Activated naive CD4-positive, alpha-beta T cell treated with anti-CD3 and anti-CD28 coated beads for 36 hours (primary cell): ENCODE measurements around the gene PRAMEF12. TPM values are rescaled to one million over a fixed set of nuclear protein-coding genes. Genes with fewer than 3 reads are reported as not detected.
"Not testable (repeated sequence)": the region's sequence is repeated elsewhere in the genome, so short reads cannot be mapped to it uniquely, and the experiment has no call there.

ENCODE experiments used
- CTCF ChIA-PET: fragments of 350-600 bp; sonication (Branson Sonifier 250); formaldehyde crosslinking; loops from one replicate; lab custom pipeline; 2021; ENCODE audit warnings: antibody characterized with exemption; lab: Charles Lee
- DNase-seq: peaks from one replicate; pipeline ENCODE4 v3.0.0-alpha.2; 2020
- H3K27ac Mint-ChIP-seq: one replicate; pipeline ENCODE4 v1.8.0; 2021; ENCODE audit warnings: mild to moderate bottlenecking, mixed read lengths
- H3K27me3 Mint-ChIP-seq: one replicate; pipeline ENCODE4 v1.8.0; 2021; ENCODE audit warnings: low read depth, mixed read lengths
- H3K36me3 Mint-ChIP-seq: one replicate; pipeline ENCODE4 v1.8.0; 2021; ENCODE audit warnings: low read depth, mixed read lengths
- H3K4me1 Mint-ChIP-seq: one replicate; pipeline ENCODE4 v1.8.0; 2021; ENCODE audit warnings: low read depth, mixed read lengths
- H3K4me3 Mint-ChIP-seq: one replicate; pipeline ENCODE4 v1.8.0; 2021; ENCODE audit warnings: mild to moderate bottlenecking, moderate library complexity, mixed read lengths
- H3K9me3 Mint-ChIP-seq: one replicate; pipeline ENCODE4 v1.8.0; 2021; ENCODE audit warnings: mixed read lengths
- intact Hi-C: fragments of 100-400 bp; cut with micrococcal nuclease; formaldehyde crosslinking; loops from one replicate; pipeline ENCODE4 v1.15.1; 2023
- total RNA-seq, 2 experiments: library from RNA; stranded (reverse); gene quantifications; one replicate each; pipeline ENCODE4 v1.2.3, GENCODE V29; 2021

The PRAMEF12 gene
- not detected for total RNA-seq

GRCh38 chr1:12773438-12773837 lies at the start of gene PRAMEF12:
Gene PRAMEF12, plus strand, starts transcription at chr1:12773738. Its CDS starts 1,130 bp downstream, at chr1:12774868.
- peaks cover 27% of the 10 kb centered on the region for H3K27me3 Mint-ChIP-seq
- CTCF ChIA-PET, result interaction anchor here (0.6 kb wide), 1 partner anchor 1473 kb away, joined by 4 read pairs; no protein-coding TSS in a partner anchor
- no peaks in the 10 kb centered on the region for H3K9me3 Mint-ChIP-seq
- H3K4me3 Mint-ChIP-seq, result no peak within 1 kb of the TSS
- intact Hi-C loops, result no loop called here
- no peak within 1 kb of the TSS for H3K27ac Mint-ChIP-seq
- no peaks in the 10 kb centered on the region for H3K36me3 Mint-ChIP-seq
- DNase-seq, result no peak
- H3K4me1 Mint-ChIP-seq, result no peaks in the 10 kb centered on the region

- no peak for DNase-seq
- CTCF ChIA-PET, result no interaction called here
- no peaks in the 10 kb centered on the region for H3K36me3 Mint-ChIP-seq
- H3K27me3 Mint-ChIP-seq, result peaks cover 31% of the 10 kb centered on the region
- H3K4me3 Mint-ChIP-seq, result no peak overlapping the region
- intact Hi-C loops, result no loop called here
- no peak overlapping the region for H3K27ac Mint-ChIP-seq
- H3K4me1 Mint-ChIP-seq, result no peaks in the 10 kb centered on the region
- peaks cover 11% of the 10 kb centered on the region for H3K9me3 Mint-ChIP-seq
These were observed 45.1 kb upstream of the PRAMEF12 start for GRCh38 chr1:12728391-12728790.

- H3K9me3 Mint-ChIP-seq, result peaks cover 11% of the 10 kb centered on the region
- CTCF ChIA-PET, result no interaction called here
- peaks cover 45% of the 10 kb centered on the region for H3K27me3 Mint-ChIP-seq
- intact Hi-C loops, result no loop called here
- no peak overlapping the region for H3K27ac Mint-ChIP-seq
- H3K36me3 Mint-ChIP-seq, result no peaks in the 10 kb centered on the region
- no peak overlapping the region for H3K4me3 Mint-ChIP-seq
- H3K4me1 Mint-ChIP-seq, result no peaks in the 10 kb centered on the region
- DNase-seq, result no peak
These were observed 43.4 kb upstream of the PRAMEF12 start for GRCh38 chr1:12730156-12730555.

- Mint-ChIP-seq H3K9me3 (peaks cover 11% of the 10 kb centered on the region), H3K27me3 (peaks cover 47% of the 10 kb centered on the region)
- DNase-seq, H3K4me3 Mint-ChIP-seq, H3K4me1 Mint-ChIP-seq, intact Hi-C loops, CTCF ChIA-PET, H3K27ac Mint-ChIP-seq, H3K36me3 Mint-ChIP-seq: not testable (repeated sequence)
These were observed 42.5 kb upstream of the PRAMEF12 start for GRCh38 chr1:12731084-12731483.

- H3K36me3 Mint-ChIP-seq, result no peaks in the 10 kb centered on the region
- CTCF ChIA-PET, result no interaction called here
- no peak overlapping the region for H3K27ac Mint-ChIP-seq
- intact Hi-C loops, result no loop called here
- H3K27me3 Mint-ChIP-seq, result peaks cover 58% of the 10 kb centered on the region
- no peak for DNase-seq
- H3K4me1 Mint-ChIP-seq, result no peaks in the 10 kb centered on the region
- peaks cover 19% of the 10 kb centered on the region for H3K9me3 Mint-ChIP-seq
- no peak overlapping the region for H3K4me3 Mint-ChIP-seq
These were observed 38.9 kb upstream of the PRAMEF12 start for GRCh38 chr1:12734651-12735050.

- intact Hi-C loops, result no loop called here
- CTCF ChIA-PET, result interaction anchor here (1.0 kb wide), 1 partner anchor 16 kb away, joined by 3 read pairs; no protein-coding TSS in a partner anchor
- H3K4me3 Mint-ChIP-seq, result no peak overlapping the region
These were observed 34.6 kb upstream of the PRAMEF12 start for GRCh38 chr1:12738934-12739333.

GRCh38 chr1:12739613-12740012 lies 33.9 kb upstream of the PRAMEF12 start:
- no peak for DNase-seq
- Mint-ChIP-seq H3K4me3 (no peak overlapping the region), H3K9me3 (peaks cover 8% of the 10 kb centered on the region), H3K27ac (no peak overlapping the region), H3K27me3 (peaks cover 40% of the 10 kb centered on the region), H3K36me3 (no peaks in the 10 kb centered on the region), H3K4me1 (no peaks in the 10 kb centered on the region)
- intact Hi-C loops, result no loop called here
- CTCF ChIA-PET, result interaction anchor here (1.0 kb wide), 1 partner anchor 17 kb away, joined by 3 read pairs; no protein-coding TSS in a partner anchor

More at GRCh38 chr1:12738934-12739333, 34.6 kb upstream of the PRAMEF12 start:
- Mint-ChIP-seq H3K27me3 (peaks cover 39% of the 10 kb centered on the region), H3K27ac (no peak overlapping the region), H3K36me3 (no peaks in the 10 kb centered on the region), H3K9me3 (peaks cover 8% of the 10 kb centered on the region), H3K4me1 (no peaks in the 10 kb centered on the region)
- no peak for DNase-seq

GRCh38 chr1:12741946-12742345 lies 31.6 kb upstream of the PRAMEF12 start:
- intact Hi-C loops, result no loop called here
- H3K27me3 Mint-ChIP-seq, result peaks cover 31% of the 10 kb centered on the region

GRCh38 chr1:12745126-12745991 lies 28.2 kb upstream of the PRAMEF12 start:
- Mint-ChIP-seq H3K27ac (no peak overlapping the region), H3K4me3 (no peak overlapping the region), H3K9me3 (peaks cover 15% of the 10 kb centered on the region), H3K27me3 (peaks cover 27% of the 10 kb centered on the region), H3K4me1 (no peaks in the 10 kb centered on the region), H3K36me3 (peaks cover 3% of the 10 kb centered on the region)
- no peak for DNase-seq
- intact Hi-C loops, result no loop called here
- CTCF ChIA-PET, result no interaction called here

More at GRCh38 chr1:12741946-12742345, 31.6 kb upstream of the PRAMEF12 start:
- CTCF ChIA-PET, result interaction anchor here (0.5 kb wide), 1 partner anchor 1950 kb away, joined by 4 read pairs; no protein-coding TSS in a partner anchor
- H3K4me1 Mint-ChIP-seq, result no peaks in the 10 kb centered on the region
- no peaks in the 10 kb centered on the region for H3K36me3 Mint-ChIP-seq
- H3K27ac Mint-ChIP-seq, result no peak overlapping the region
- H3K4me3 Mint-ChIP-seq, result no peak overlapping the region
- peaks cover 4% of the 10 kb centered on the region for H3K9me3 Mint-ChIP-seq
- no peak for DNase-seq

- H3K4me3 Mint-ChIP-seq, result no peak within 1 kb of the TSS
- H3K9me3 Mint-ChIP-seq, result peaks cover 15% of the 10 kb centered on the region
- no peak for DNase-seq
- peaks cover 3% of the 10 kb centered on the region for H3K36me3 Mint-ChIP-seq
- H3K27ac Mint-ChIP-seq, result no peak within 1 kb of the TSS
- no peaks in the 10 kb centered on the region for H3K4me1 Mint-ChIP-seq
- peaks cover 29% of the 10 kb centered on the region for H3K27me3 Mint-ChIP-seq
- CTCF ChIA-PET, result no interaction called here
- intact Hi-C loops, result no loop called here
These were observed 27.6 kb upstream of the PRAMEF12 start, which contains the start of gene CFAP107 for GRCh38 chr1:12745992-12746323. Gene CFAP107, plus strand, starts transcription at chr1:12746200. Its CDS starts 231 bp downstream, at chr1:12746431.

GRCh38 chr1:12748778-12749355 lies 24.7 kb upstream of the PRAMEF12 start:
- CTCF ChIA-PET, result no interaction called here
- H3K9me3 Mint-ChIP-seq, result peaks cover 15% of the 10 kb centered on the region
- H3K27ac Mint-ChIP-seq, result no peak overlapping the region
- no peak overlapping the region for H3K4me3 Mint-ChIP-seq
- peaks cover 3% of the 10 kb centered on the region for H3K36me3 Mint-ChIP-seq
- peaks cover 25% of the 10 kb centered on the region for H3K27me3 Mint-ChIP-seq
- H3K4me1 Mint-ChIP-seq, result no peaks in the 10 kb centered on the region
- intact Hi-C loops, result no loop called here
- no peak for DNase-seq

GRCh38 chr1:12754738-12755137 lies 18.8 kb upstream of the PRAMEF12 start:
- Mint-ChIP-seq H3K36me3 (no peaks in the 10 kb centered on the region), H3K9me3 (no peaks in the 10 kb centered on the region), H3K27me3 (peaks cover 8% of the 10 kb centered on the region), H3K27ac (no peak overlapping the region), H3K4me1 (no peaks in the 10 kb centered on the region), H3K4me3 (no peak overlapping the region)
- CTCF ChIA-PET, result no interaction called here
- DNase-seq, result no peak
- intact Hi-C loops, result no loop called here
